ENCODE data around the gene AOPEP.

The AOPEP gene

DNA sequence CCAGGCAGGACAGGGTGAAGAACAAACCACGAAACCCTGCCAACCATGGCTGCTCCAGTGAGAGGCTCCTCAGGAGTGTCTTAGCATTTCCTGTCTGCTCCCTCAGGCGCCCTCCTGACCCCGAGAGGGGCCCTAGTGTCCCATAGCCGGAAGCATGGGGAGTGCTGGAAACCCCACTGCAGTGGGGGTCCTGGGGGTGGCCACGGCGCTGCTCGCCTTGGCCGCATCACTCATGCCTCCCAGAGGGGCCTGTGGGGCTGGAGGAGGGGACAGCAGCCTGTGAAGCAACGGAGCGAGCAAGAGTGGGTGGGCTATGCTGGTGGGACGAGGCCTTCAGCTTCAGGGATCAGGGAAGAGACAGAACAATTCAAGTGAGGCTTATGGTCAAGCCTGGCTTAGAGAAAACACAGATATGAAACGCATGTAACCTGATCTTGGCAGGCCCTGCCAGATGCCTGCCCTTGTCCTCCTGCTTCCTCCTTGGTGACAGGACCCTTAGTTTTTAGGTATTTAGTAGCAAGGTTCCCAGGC, 372.0 kb downstream of the AOPEP start:
- no peak for DNase-seq (ENCODE audit: low spot score)

DNA sequence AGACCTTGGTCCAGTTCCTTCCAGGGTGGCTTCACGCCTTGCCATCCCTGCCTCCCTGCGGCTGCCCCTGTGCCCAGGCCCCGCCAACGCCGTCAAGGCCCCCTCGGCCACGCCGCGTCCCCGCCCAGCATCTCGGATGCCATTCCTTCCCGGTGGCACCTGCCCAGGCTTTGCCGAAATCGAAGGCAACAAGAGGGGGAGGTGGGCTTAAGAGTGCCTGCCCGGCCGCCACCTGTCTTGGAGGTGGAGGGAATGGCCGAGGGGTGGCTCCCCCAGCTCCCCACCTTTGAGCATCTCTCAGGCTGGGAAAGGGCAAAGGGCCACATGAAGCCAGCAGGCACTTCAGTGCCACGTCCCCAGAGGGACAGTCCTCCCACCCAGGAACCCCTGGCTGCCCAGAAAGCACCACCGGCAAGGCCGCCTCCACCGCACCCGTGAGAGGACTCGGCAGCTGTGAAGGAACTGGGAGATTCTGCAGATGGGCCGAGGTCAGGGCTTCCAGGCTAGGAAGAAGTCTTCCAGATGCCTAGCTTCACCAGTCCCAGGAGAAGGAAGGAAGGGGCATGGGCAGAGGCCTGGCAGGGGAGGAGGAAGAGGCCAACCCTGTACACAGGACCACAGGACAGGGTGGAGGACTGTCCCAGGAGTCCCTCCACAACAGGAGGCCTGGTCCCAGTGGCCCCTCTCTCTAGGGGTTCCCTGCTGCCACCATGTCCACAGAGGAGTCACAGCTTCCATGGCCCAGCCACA, 373.0 kb downstream of the AOPEP start:
- no peak for DNase-seq (ENCODE audit: low spot score)

DNA sequence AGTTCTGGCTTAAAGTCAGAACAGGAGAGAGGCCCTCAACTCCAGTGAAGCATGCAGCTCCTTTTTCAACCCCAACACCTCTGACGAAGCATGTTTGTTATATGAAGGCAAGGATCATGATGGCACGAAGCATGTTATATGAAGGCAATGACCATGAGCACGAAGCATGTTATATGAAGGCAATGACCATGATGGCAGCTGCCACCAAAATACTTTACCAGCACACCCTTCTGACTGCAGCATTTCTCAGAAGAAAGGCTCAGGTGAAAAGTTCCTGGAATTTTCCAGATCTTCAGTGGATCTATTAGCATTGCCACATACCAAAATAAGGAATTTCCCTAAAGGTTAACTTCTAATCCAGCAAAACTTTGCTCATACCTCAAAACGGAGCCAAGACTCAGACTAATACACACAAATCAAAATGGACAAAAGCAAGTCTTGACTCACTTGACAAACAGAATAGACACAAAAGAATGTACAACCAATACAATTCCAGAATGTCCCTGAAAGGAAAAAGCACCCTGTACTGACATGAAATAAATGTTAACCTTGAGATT, 373.6 kb downstream of the AOPEP start:
- DNase-seq (ENCODE audit: low spot score): no peak

DNA sequence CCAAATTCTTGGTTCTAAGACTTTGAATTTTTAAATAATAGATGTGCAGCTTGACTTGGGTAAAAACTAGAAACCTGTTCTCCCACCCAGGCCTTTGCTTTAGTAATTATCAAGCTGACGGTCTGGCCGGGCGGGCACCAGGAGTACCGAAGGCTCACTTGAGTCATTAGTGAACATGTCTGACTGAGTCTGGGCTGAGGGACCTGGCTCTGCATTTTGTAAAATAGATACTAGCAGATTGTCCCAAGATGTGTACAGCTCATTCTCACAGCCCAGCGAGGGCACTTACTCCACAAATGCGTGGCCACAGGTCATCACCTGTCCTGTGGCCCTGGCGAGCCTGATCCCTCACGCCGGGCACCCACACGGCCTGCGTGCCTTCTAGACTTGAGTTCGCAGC, 374.8 kb downstream of the AOPEP start:
- no peak for DNase-seq (ENCODE audit: low spot score)

DNA sequence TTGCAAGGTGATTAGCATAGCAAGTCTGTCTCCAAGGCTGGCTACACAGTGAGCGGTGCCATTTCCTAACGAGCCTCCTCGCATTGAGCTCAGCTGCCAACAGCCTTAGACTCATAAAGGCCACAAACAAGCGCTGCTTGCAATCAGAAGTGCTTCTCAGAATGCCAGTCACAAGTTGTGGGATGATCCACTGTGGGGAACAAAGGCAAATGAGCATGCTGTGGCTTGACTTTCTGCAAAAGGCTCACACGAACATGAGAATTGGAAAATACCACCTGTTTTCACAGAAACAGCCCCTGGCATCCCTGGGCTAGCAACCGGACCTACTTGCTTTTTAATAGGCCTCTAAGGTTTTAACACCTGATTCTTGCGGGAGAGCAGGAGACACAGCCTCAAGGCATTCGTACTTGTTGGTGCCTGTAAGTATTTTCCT, 375.5 kb downstream of the AOPEP start:
- no peak for DNase-seq (ENCODE audit: low spot score)

DNA sequence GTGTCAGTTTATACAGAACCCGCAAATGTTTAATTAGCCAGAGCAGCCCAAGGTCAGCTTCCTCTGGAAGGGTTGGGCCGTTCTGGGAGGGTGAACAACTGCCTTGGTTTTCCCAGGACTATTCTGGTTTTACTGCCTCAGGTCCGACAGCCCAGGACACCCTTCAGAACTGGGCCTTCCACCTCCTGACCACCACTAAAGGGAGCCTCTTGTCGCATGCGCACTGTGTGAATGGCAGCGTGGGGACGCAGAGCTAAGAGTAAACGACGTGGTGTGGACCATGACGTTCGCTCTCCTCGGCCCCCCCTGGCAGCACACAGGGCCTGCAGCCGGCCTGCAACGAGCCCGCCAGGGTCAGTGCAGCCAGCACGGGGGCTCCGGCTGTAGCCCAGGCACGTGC, 376.1 kb downstream of the AOPEP start:
- DNase-seq (ENCODE audit: low spot score): no peak

DNA sequence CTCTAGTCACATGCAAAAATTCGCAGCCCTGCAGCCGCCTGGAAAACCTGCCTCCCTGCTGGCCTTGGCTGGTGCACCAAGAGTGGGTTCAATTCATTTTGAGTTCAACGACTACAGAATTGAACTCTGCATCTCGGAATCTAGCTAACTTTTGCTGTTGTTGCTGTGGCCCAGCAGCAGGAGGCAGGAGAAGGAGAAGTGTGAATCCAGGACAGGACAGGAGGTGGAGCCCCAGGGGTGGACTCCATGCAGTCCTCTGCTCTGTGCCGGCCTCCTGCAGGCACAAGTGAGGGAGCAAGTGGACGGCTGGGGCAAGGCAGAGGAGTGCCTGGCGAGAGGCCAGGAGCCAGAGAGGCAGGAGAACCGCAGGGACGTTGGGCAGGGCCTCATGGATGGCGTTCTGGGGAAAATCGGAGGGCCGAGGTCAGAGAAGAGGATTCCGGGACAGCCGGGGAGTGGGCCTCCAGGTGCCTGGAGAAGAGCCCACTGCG, 376.8 kb downstream of the AOPEP start:
- no peak for DNase-seq (ENCODE audit: low spot score)

DNA sequence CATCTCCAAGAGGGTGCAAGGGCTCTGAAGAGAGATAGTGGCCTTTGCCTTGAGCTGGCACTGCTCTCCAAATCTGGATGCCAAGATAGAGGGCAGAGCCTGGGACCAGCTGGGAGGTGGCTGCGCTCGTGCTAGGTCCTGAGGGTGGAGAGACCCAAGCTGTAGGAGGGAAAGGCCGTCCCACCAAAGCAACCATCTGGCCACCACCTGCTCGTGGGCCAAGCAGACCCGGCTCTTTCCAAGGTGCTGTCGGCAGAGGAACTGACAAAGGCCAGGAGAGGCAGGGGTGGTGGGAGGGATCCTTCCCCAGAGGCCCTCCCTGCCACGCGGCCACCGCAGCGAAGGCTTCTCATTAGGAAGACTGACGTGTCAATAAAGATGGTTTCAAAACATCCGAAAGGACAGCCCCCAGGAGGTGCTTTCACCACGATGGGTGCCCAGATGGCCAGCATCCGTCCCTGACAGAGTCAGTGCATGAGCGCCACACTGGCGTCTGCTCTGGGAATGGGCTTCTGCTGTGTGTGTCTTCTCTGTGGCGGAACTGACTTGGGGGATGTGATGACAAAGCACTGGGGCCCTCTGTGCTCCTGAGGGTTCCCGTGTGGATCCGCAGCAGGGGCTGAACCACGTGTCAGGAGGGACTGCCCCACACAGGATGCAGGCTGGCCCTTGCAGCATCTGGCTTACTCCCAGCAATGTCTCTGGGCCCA, 377.5 kb downstream of the AOPEP start:
- no peak for DNase-seq (ENCODE audit: low spot score)

DNA sequence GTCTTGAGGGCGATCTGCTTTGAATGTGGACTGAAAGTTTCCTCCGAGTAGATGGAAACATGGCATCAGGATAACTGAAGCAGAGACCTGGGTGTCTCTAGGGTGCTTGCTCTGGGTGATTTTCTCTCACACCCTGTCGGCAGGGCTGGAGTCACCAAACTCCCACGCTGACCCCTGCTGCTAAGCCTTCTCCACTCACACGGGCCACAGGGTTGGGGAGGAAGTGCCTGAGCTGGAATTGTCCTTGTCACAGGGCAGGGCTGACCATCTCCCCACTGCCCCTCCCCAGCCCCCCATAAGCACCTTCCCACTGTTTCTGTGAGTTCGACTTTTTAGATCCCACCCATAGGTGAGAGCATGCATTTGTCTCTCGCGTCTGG, 378.1 kb downstream of the AOPEP start:
- DNase-seq (ENCODE audit: low spot score): no peak

DNA sequence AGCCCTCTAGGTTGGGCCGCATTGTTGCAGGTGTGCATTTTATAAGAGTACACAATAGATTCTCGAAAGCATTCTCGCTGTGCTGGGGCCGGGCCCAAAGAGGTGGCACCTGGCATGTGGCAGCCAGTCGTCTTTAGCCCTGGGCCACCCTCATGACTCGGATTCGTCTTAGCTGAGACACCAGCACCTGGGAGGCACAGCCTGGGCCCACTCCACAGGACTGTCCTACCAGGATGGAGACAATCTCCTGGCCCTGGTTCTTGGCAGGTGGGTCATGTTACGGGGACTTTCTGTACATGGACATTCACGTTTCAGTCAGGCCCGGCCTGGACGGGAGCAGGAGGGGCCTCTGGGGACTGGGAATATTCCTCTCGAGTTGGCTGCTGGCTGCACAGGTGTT, 378.5 kb downstream of the AOPEP start:
- no peak for DNase-seq (ENCODE audit: low spot score)

DNA sequence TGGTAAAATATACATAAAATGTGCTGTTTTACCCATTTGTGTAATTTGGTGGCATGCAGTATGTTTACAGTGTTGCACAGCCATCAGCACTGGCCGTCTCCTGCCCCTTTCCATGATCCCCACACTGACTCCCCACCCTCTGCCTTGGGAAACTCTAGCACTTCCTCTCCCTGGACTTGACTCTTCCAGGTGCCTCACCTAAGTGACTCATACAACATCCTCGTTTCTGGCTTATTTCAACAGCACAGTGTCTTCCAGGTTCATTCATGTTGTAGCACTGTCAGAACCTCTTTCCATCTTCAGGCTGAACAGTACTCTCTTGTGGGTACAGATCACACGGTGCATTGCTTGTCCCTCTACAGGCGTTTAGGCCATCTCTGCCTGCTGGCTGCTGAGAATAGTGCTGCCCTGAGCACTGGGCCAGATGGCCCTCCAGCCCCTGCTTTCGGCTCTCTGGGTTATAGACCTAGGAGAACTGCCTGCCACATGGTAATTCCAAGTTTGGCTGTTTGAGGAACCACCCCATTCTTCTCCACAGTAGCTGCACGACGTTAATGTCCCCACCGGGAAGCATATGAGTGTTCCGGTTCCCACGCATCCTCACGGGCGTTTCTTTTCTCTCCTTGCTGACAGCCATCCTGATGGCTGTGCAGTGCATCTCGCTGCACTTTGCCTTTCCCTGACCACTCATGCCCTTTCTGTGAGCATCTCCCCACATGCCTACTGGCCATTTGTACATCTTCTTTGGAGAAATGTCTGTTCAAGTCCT, 379.2 kb downstream of the AOPEP start:
- no peak for DNase-seq (ENCODE audit: low spot score)

DNA sequence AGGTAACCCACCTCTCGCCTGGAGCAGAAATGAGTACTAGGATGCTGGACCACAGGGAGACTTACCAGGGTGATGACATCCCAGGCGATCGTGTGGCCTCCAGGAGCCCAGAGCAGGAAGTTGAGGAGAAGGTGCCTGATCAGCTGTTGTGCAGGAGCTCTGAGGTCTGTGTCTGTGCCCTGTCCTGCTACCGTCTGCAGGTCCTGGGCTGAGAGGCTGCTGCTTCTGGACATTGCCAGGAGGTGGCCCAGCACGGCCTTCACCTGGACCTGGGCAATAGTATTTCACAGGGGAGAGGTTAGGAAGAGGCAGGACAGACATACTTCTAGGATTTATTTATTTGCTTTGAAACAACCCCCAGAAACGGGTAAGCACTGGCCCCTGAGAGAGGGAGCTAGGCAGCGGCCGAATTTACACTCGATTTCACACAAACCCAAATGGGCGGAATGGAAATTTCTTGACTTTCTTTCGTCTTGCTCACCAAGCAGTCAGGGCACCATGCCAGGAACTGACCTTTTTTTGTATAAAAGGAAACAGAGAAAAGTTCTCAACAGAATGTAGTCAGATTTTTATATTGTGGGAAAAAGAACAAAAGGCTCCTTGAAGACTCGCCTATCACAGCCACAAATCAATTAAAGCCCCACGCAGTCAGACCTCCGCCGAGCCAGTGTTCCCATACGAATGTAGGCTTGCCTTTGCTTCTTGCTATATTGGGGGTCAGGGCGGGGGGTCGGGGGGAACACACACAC, 380.7 kb downstream of the AOPEP start:
- no peak for DNase-seq (ENCODE audit: low spot score)

DNA sequence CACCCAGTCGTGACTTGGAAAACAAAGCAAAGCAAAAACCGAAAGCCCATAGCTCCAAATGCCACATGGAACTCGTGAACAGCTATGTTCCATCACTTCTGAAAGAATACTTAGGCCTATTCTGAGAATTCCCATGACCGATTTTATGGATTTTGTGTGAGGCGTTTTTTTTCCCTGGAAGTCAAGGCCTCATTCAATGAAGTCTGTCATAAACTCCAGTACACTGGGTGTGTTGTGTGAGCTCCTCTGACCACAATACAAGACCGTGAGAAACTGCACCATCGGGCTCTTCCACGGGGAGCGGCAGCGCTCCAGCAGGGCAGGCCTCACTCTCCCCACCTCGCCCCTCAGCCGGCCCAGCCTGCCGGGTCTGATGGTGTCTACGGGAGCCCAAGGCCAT, 381.5 kb downstream of the AOPEP start:
- DNase-seq (ENCODE audit: low spot score): no peak

DNA sequence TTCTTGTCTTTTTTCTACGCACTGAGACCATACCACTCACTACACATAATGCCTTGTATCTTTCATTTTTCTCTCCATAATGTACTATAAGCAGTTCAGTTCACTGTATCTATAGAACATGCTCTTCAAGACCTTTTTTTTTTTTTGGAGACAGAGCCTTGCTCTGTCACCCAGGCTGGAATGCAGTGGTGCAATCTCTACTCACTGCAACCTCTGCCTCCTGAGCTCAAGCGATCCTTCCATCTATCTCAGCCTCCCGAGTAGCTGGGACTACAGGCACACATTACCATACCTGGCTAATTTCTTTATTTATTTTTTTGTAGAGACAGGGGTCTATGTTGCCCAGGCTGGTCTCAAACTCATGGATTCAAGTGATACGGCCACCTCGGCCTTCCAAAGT, 382.3 kb downstream of the AOPEP start:
- no peak for DNase-seq (ENCODE audit: low spot score)

DNA sequence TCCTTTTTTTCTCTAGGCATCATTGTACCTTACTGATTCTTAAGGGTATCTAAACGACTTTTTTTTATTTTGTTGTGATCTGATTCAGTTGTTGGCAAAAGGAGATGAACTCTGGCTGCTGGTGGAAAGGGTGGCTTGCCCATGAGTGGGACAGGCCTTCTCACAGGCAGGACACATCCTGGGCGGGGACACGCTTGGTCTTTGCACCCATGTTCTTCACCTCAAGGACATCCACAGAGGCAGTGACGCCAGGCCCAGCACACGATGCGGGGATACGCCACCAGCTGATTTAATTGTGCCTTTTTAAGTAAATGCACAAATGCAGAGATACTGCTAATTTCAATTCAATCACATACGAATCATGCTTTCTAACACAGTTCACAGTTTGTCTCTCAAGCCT, 383.0 kb downstream of the AOPEP start:
- no peak for DNase-seq (ENCODE audit: low spot score)

DNA sequence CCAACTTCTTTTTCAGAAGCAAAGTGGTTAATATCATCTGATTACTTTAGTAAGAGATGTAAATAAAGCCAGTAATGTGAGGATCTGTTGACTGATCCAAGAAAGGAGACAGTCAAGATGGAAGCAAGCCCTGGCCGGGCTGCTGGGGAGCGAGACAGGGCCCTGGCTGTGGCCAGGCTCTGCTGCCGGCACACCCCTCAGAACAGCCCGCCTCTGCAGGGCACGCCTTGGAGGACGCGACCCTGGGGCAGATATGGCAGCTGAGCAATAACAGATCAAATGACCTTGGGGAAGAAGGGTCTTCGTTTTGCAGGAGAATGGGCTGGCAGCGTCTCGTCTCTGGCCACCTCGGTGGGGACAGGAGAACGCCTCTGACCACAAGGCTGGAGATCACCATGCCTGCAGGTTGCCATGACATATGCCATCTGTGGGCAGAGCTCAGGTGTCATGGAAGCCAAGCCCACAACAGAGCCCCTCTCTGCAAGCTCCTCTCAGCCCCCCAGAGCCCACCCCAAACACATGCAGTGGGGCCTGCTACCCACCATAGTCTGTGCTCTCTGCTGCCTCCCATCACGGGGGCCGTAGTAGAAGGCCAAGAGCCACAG, 384.5 kb downstream of the AOPEP start:
- no peak for DNase-seq (ENCODE audit: low spot score)

DNA sequence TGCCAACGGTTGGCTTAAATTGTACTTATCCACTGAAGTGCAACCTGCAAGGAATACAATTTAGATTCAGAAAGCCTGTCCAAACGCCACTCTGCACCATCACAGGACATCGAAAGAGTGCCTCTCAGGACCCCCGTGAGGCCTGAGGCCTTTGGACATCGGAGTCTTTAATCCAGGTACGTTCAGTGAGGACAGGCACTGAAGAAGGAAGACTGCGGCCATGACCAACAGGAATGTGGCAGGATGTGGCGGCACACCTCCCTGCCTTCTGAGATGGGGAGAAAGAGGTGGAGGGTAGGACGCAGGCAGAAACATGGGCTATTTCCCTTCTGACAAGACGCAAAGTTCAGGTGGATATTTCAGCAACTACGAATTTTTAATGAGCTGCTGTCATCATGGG, 385.2 kb downstream of the AOPEP start:
- DNase-seq (ENCODE audit: low spot score): no peak

DNA sequence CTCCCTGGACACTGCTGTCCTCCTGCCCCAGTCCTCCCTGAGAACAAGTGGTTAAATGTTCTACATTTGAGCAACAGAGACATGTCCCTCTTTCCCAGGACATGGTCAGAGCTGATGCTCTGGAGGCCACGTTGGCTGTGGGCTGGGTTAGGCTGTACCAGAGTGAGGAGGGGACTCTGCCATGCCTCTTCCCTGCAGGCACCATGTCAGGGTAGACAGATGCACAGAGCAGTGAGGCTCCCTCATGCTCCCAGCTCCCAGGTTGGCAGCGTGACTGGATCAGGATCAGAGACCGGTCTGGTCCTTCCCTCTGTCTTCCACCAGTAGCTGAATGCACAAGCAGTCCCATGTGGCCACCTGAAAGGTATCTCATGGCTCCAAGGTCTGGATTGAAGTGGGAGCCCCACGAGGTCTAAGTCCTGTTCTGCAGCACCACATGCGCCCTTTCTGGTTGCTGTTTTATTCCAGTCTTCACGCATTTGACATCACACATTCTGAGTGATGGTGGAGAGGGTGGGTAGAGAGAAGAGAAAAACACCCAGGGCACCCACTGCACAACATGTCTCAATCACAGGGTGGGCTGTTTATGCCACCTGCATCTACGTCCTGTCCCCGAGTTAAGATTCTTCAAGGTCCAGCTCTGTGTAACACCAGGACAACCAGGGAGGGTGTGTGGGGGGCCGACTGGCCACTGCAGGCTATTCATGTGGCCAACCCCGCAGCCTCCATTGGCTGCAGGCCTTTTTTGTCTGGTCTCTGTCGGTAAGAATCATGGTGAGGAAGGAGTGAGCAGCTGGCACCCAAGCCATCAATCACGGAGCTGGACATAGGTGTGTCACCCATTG, 386.2 kb downstream of the AOPEP start:
- DNase-seq (ENCODE audit: low spot score): no peak

DNA sequence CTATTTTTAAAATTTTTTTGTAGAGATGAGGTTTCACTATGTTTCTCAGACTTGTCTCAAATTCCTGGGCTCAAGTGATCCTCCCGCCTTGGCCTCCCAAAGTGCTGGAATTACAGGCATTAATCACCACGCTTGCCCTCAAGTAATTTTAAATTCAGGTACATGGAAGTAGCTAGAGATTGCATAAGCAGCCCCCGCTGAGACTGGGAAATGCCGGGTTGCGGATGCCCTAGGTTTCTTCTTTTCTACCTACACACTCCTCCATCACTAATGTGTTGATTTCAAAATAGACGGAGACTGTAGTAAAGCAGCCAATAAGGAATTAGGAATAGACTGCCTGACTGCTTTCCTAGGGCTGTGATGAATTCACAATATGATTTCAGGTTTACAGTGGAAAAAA, 388.6 kb downstream of the AOPEP start:
- no peak for DNase-seq (ENCODE audit: low spot score)
